Prostate gland (tissue), 2 donors: ENCODE measurements around the gene PDXDC1.
"Not testable (repeated sequence)": the region's sequence is repeated elsewhere in the genome, so short reads cannot be mapped to it uniquely, and the experiment has no call there.

Source experiments
- CTCF ChIP-seq, 4 experiments: fragments of 200-600 bp in 2 of 4; fragments of 450-650 bp in 2 of 4; sonication (generic) in 2 of 4; IDR thresholded peaks; 1 replicate in 3 of 4; 2 replicates in 1 of 4; pipeline ENCODE4 v1.5.1; 2016 to 2019; ENCODE audit warnings: antibody characterized with exemption in 4 of 4, mild to moderate bottlenecking in 2 of 4, moderate library complexity in 2 of 4
- POLR2A ChIP-seq: fragments of 450-650 bp; IDR thresholded peaks from one replicate; pipeline ENCODE4 v1.6.1; 2016; ENCODE audit warnings: antibody characterized with exemption, mild to moderate bottlenecking

DNA sequence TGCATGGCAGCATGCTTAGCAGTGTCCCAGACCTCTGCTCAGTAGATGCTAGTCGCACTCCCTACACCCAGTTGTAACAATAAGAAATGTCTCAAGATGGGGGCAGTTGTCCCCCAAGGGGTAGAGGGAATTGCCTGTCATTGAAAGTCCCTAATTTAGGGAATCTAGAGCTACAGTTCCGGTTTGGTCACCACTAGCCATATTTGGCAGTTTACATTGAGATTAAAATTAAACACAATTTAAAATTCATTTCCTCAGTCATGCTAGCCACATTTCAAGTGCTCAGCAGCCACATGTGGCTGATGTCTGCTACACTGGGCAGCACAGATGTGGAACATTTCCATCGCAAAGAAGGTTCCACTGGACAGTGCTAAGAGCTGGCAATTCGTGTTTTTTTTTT is 4.1 kb downstream of the PDXDC1 start:
- TF ChIP-seq CTCF (IDR thresholded peaks at IDR 0.05); POLR2A: not testable (repeated sequence)
